Endothelial cell of umbilical vein (primary cell): ENCODE measurements around the gene C7orf25.

Source experiments
- CTCF ChIP-seq, 2 donors: IDR thresholded peaks; 1 replicate in 1 of 2; 2 replicates in 1 of 2; pipeline ENCODE4 v1.5.1; 2011; ENCODE audit warnings: low read length in 2 of 2, mild to moderate bottlenecking in 2 of 2, moderate library complexity in 2 of 2, control low read depth in 1 of 2, inconsistent platforms in 1 of 2, low read depth in 1 of 2; ENCODE audit not compliant: insufficient read depth in 1 of 2; ENCODE audit errors: extremely low read depth in 1 of 2
- EZH2 ChIP-seq: IDR thresholded peaks from 2 replicates; pipeline ENCODE4 v1.6.1; 2012; ENCODE audit warnings: borderline replicate concordance, low read depth, mild to moderate bottlenecking, moderate library complexity, low read length, inconsistent platforms; ENCODE audit not compliant: severe bottlenecking
- POLR2A ChIP-seq: IDR thresholded peaks from 2 replicates; pipeline ENCODE4 v1.6.1; 2012; ENCODE audit warnings: low read depth, mild to moderate bottlenecking, control low read depth, low read length
- POLR2AphosphoS5 ChIP-seq: IDR thresholded peaks from 2 replicates; pipeline ENCODE4 v1.6.1; 2012; ENCODE audit warnings: low read depth, mild to moderate bottlenecking, control low read depth, low read length, moderate library complexity; ENCODE audit not compliant: insufficient read depth

- TF ChIP-seq CTCF (IDR thresholded peaks at IDR 0.05; ENCODE audit: extremely low read depth in 1 of 2, insufficient read depth in 1 of 2, low read depth in 1 of 2, low read length in 2 of 2) (no peak), EZH2 (no peak), POLR2A (peak; percentile 60), POLR2AphosphoS5 (peak; percentile 85)
Measured at GRCh38 chr7:42911454-42912447, at the start of gene C7orf25.
